HepG2 (cell line): Measurements from ENCODE around the gene IBA57. TPM values are rescaled to one million over a fixed set of nuclear protein-coding genes. Genes with fewer than 3 reads are reported as not detected.

Experiments
- ATAC-seq: fragments of 200-7000 bp; cut with Tn5 transposase; 3 replicates; pipeline ENCODE4 v1.9.1; 2020; ENCODE audit warnings: mild to moderate bottlenecking, moderate library complexity
- BruUV-seq: library from RNA; stranded (reverse); fragments of 400-500 nt; replicated peaks from 2 replicates; lab custom pipeline; 2021; lab: Mats Ljungman, UMichigan
- CTCF ChIA-PET: fragments of 300-600 bp; formaldehyde crosslinking; extraction: SDS; loops from one replicate; lab custom pipeline; 2021; ENCODE audit warnings: low total read pairs, inconsistent platforms, low intra/inter-chr PET ratio; lab: Yijun Ruan, JAX
- POLR2A ChIA-PET: fragments of 350-600 bp; sonication (Branson Sonifier 250); formaldehyde crosslinking; loops from one replicate; lab custom pipeline; 2020; ENCODE audit warnings: antibody characterized with exemption, inconsistent platforms; lab: Yijun Ruan, JAX
- DNase-seq: peaks from one replicate; pipeline ENCODE4 v3.0.0-alpha.2; 2015; ENCODE audit warnings: low spot score
- FAIRE-seq: peaks from 3 replicates; lab custom pipeline; 2011; peaks lifted over from hg19 to GRCh38; lab: Jason Lieb, UNC
- H2AFZ ChIP-seq: one replicate; pipeline ENCODE4 v1.6.1; 2011; ENCODE audit warnings: low read length, inconsistent platforms
- H3K27ac ChIP-seq: fragments of 300-600 bp; 3 replicates; pipeline ENCODE4 v1.8.0; 2011; ENCODE audit warnings: mixed run types, mild to moderate bottlenecking, mixed read lengths, low read length, inconsistent platforms; ENCODE audit not compliant: insufficient read depth; ENCODE audit errors: extremely low read length
- H3K27me3 ChIP-seq, 2 experiments: fragments of 200-600 bp in 1 of 2; 2 replicates in 1 of 2; 3 replicates in 1 of 2; pipeline versions ENCODE4 v1.6.0 to v1.8.0; 2011; ENCODE audit warnings: low read length in 2 of 2, mild to moderate bottlenecking in 2 of 2, moderate library complexity in 2 of 2, inconsistent platforms in 1 of 2; ENCODE audit not compliant: insufficient read depth in 2 of 2, control insufficient read depth in 1 of 2
- H3K36me3 ChIP-seq, 2 experiments: fragments of 200-600 bp in 1 of 2; replicated peaks in 1 of 2; 2 replicates in 1 of 2; 3 replicates in 1 of 2; pipeline versions ENCODE4 v1.5.1 to v1.8.0; 2011; ENCODE audit warnings: low read length in 2 of 2, inconsistent platforms in 1 of 2; ENCODE audit not compliant: insufficient read depth in 2 of 2, control insufficient read depth in 1 of 2
- H3K4me1 ChIP-seq: 2 replicates; pipeline ENCODE4 v1.5.1; 2012; ENCODE audit warnings: low read length, inconsistent platforms; ENCODE audit not compliant: insufficient read depth
- H3K4me2 ChIP-seq: 2 replicates; pipeline ENCODE4 v1.6.0; 2011; ENCODE audit warnings: low read depth, low read length, inconsistent platforms
- H3K4me3 ChIP-seq, 3 experiments: fragments of 200-600 bp in 1 of 3; sonication (generic), shearing (Covaris generic) in 1 of 3; replicated peaks in 1 of 3; 2 replicates each; pipeline ENCODE4 v1.5.1; 2011 to 2016; ENCODE audit warnings: low read length in 3 of 3, inconsistent platforms in 2 of 3, low read depth in 2 of 3, mild to moderate bottlenecking in 2 of 3, control low read depth in 1 of 3, mixed read lengths in 1 of 3; ENCODE audit not compliant: insufficient read depth in 1 of 3
- H3K79me2 ChIP-seq: one replicate; pipeline ENCODE4 v1.6.1; 2011; ENCODE audit warnings: low read length, inconsistent platforms; ENCODE audit not compliant: insufficient read depth
- H3K9ac ChIP-seq: 2 replicates; pipeline ENCODE4 v1.6.0; 2011; ENCODE audit warnings: mild to moderate bottlenecking, low read depth, low read length, inconsistent platforms; ENCODE audit not compliant: insufficient read depth
- H3K9me3 ChIP-seq: 2 replicates; pipeline ENCODE4 v1.5.1; 2012; ENCODE audit warnings: mild to moderate bottlenecking, low read length
- H4K20me1 ChIP-seq: 2 replicates; pipeline ENCODE4 v1.6.0; 2011; ENCODE audit warnings: inconsistent platforms, mild to moderate bottlenecking, low read length, moderate library complexity; ENCODE audit not compliant: insufficient read depth
- AGO1 ChIP-seq: fragments of 200-400 bp; formaldehyde crosslinking; IDR thresholded peaks from 2 replicates; pipeline ENCODE4 v1.6.1; 2017; ENCODE audit warnings: mild to moderate bottlenecking, low read depth, low read length, moderate library complexity; ENCODE audit not compliant: poor library complexity, severe bottlenecking
- BCL6 ChIP-seq: IDR thresholded peaks from 2 replicates; pipeline ENCODE4 v1.6.1; 2016; ENCODE audit warnings: missing genetic modification reagents, missing compliant biosample characterization
- FOXA1 ChIP-seq, 2 experiments: fragments of 450-650 bp in 1 of 2; sonication (generic) in 1 of 2; formaldehyde crosslinking in 1 of 2; IDR thresholded peaks; 2 replicates each; pipeline versions ENCODE4 v1.4.0 to v1.6.1; 2016 to 2020; ENCODE audit warnings: missing genetic modification reagents in 1 of 2
- GMEB1 ChIP-seq: sonication (generic); formaldehyde crosslinking; IDR thresholded peaks from 2 replicates; pipeline ENCODE4 v1.5.1; 2020; ENCODE audit warnings: missing genetic modification reagents, mild to moderate bottlenecking, borderline replicate concordance
- NFKB2 ChIP-seq: sonication (generic); formaldehyde crosslinking; IDR thresholded peaks from 2 replicates; pipeline ENCODE4 v1.4.0; 2020; ENCODE audit warnings: missing genetic modification reagents, borderline replicate concordance
- STAG1 ChIP-seq: sonication (generic); formaldehyde crosslinking; IDR thresholded peaks from 2 replicates; pipeline ENCODE4 v1.4.0; 2020; ENCODE audit warnings: missing genetic modification reagents
- TSC22D2 ChIP-seq: sonication (generic); formaldehyde crosslinking; IDR thresholded peaks from 2 replicates; pipeline ENCODE4 v1.5.1; 2020; ENCODE audit warnings: missing genetic modification reagents, mild to moderate bottlenecking, borderline replicate concordance
- ZBTB33 ChIP-seq: sonication (generic); formaldehyde crosslinking; IDR thresholded peaks from 2 replicates; pipeline ENCODE4 v1.4.0; 2020; ENCODE audit warnings: missing genetic modification reagents
- ZKSCAN1 ChIP-seq: fragments of 150-350 bp; IDR thresholded peaks from 2 replicates; pipeline ENCODE4 v1.6.1; 2014; ENCODE audit warnings: low read length
- ZNF12 ChIP-seq: sonication (generic); formaldehyde crosslinking; IDR thresholded peaks from 2 replicates; pipeline ENCODE4 v1.5.0; 2020; ENCODE audit warnings: missing genetic modification reagents
- ZNF136 ChIP-seq: sonication (generic); formaldehyde crosslinking; IDR thresholded peaks from 2 replicates; pipeline ENCODE4 v1.8.1; 2022; ENCODE audit warnings: low read depth, mild to moderate bottlenecking, moderate library complexity, missing genetic modification reagents
- ZNF335 ChIP-seq: sonication (generic); formaldehyde crosslinking; IDR thresholded peaks from 2 replicates; pipeline ENCODE4 v1.4.0; 2020; ENCODE audit warnings: missing genetic modification reagents
- ZNF468 ChIP-seq: sonication (generic); formaldehyde crosslinking; IDR thresholded peaks from 2 replicates; pipeline ENCODE4 v1.8.0; 2022; ENCODE audit warnings: mild to moderate bottlenecking, moderate library complexity, missing genetic modification reagents
- ZNF749 ChIP-seq: sonication (generic); formaldehyde crosslinking; IDR thresholded peaks from 2 replicates; pipeline ENCODE4 v1.8.0; 2022; ENCODE audit warnings: mild to moderate bottlenecking, missing genetic modification reagents, moderate library complexity, borderline replicate concordance
- ZSCAN20 ChIP-seq: sonication (generic); formaldehyde crosslinking; IDR thresholded peaks from 2 replicates; pipeline ENCODE4 v1.4.0; 2020; ENCODE audit warnings: missing genetic modification reagents, mild to moderate bottlenecking, borderline replicate concordance
- WGBS: methylation state at CpG from one replicate; pipeline ENCODE4 v1.1.6; 2017; ENCODE audit warnings: low lambda C conversion rate; 5-methylcytosine and 5-hydroxymethylcytosine counted together
- in situ Hi-C: cut with HindIII; loops from 2 replicates; pipeline ENCODE4 v1.10.0; 2017; ENCODE audit warnings: low pct_unique_long_range_greater_than_20kb; ENCODE audit not compliant: extremely low pct_ligation_motif_present
- intact Hi-C: fragments of 100-400 bp; cut with micrococcal nuclease; formaldehyde crosslinking; loops from one replicate; pipeline ENCODE4 v1.10.0; 2022; ENCODE audit not compliant: unreplicated experiment
- polyA plus RNA-seq, 8 experiments: library from polyadenylated mRNA; depleted of rRNA in 3 of 8; stranded (reverse) in 7 of 8; unstranded in 1 of 8; fragments of >200 nt; fragmentation: Illumina TruSeq in 4 of 8; extraction: Trizol in 4 of 8; gene quantifications; 2 replicates each; pipeline versions ENCODE4 v1.2.1 to v1.2.3, GENCODE V29; 2011 to 2016; ENCODE audit warnings: low read depth in 4 of 8, missing spikeins in 1 of 8, mixed read lengths in 1 of 8; ENCODE audit not compliant: insufficient read depth in 1 of 8
- total RNA-seq, 5 experiments: library from RNA; depleted of rRNA; stranded (reverse); fragments of >200 nt; fragmentation: Illumina TruSeq; extraction: Trizol; gene quantifications; 2 replicates each; pipeline ENCODE4 v1.2.3, GENCODE V29; 2016; ENCODE audit warnings: low read depth in 1 of 5
- TF ChIP-seq, protein P1 (sequence below): sonication (generic); formaldehyde crosslinking; IDR thresholded peaks from 2 replicates; pipeline ENCODE4 v1.4.0; 2020; ENCODE audit warnings: missing genetic modification reagents
- TF ChIP-seq, protein P2 (sequence below): sonication (generic); formaldehyde crosslinking; IDR thresholded peaks from 2 replicates; pipeline ENCODE4 v1.8.0; 2022; ENCODE audit warnings: mild to moderate bottlenecking, missing genetic modification reagents

The IBA57 gene
- total and polyA plus RNA-seq, 2 of the 13 experiments (the other 11 are each of a cell fraction or from before 2014, with no cell fraction given) = 2.3 to 10.2 TPM

DNA sequence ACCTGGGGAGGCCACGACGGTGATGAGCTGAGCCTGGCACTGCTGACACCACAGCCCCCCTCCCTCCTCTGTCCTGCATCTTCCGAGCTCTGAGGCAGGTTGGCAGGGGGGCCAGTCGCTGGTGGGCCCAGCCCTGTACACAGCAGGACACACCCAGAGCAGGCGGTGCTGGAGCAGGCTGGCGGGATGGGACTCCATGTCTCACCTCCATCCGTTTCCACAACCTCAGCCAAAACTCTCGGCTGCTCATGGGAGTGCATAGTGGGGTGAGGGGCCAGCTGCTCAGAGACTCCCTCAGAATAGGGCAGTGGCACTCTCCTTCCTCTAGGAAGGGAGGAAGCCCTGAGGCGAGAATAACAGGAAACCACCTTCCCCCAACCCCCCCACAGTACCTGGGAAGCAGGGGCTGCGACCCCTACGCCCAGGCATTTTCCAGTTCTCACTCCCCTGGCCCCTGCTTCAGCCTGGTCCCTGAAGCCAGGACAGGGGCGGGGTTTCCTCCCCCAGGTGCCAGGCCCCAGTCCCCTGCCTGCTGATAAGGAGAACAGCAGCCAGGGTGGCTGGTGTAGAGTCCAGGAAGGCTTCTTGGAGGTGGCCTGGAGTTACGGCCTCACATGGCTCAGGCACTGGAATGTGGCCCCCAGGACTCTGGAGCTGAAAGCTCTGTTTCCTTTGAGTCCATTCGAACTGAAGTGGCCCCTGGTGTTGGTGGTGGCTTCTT is 3.2 kb upstream of the IBA57 start:
- ATAC-seq (no peak), DNase-seq (no peak), FAIRE-seq (no peak)
- intact Hi-C loops (no loop called here), in situ Hi-C loops (no loop called here)
- no peaks in the 10 kb centered on the region for H3K36me3 ChIP-seq
- ChIA-PET POLR2A (no interaction called here), CTCF (no interaction called here)
- no peaks in the 10 kb centered on the region for H4K20me1 ChIP-seq
- H3K9ac ChIP-seq = 0 out of 2 replicates have a peak overlapping the region, but pooled peaks have one; percentile 17
- WGBS = 61% methylated on average over 6 of the region's 14 CpGs
- no TSS peak for BruUV-seq
- H3K9me3 ChIP-seq = no peaks in the 10 kb centered on the region
- H3K27me3 ChIP-seq = no peaks in the 10 kb centered on the region; a peak in 1 of 5 replicates
- no peak overlapping the region for H3K27ac ChIP-seq
- H2AFZ ChIP-seq = no peak overlapping the region
- H3K4me2 ChIP-seq = peak overlapping the region; percentile 21
- H3K79me2 ChIP-seq = peaks cover 5% of the 10 kb centered on the region
- peaks cover 62% of the 10 kb centered on the region for H3K4me1 ChIP-seq
- H3K4me3 ChIP-seq = peak overlapping the region in 1 of 3 experiments; percentile 42; a peak in 1 of 6 replicates
- TF ChIP-seq BCL6 (no peak), ZNF749 (CRISPR knock-in tag) (no peak), FOXA1 (IDR thresholded peaks at IDR 0.05) (no peak), FOXA1 (CRISPR knock-in tag; IDR thresholded peaks at IDR 0.05) (no peak), ZKSCAN1 (no peak), GMEB1 (CRISPR knock-in tag) (no peak), ZNF12 (CRISPR knock-in tag) (no peak), NFKB2 (CRISPR knock-in tag) (no peak), ZNF136 (CRISPR knock-in tag) (no peak), STAG1 (CRISPR knock-in tag) (no peak), ZNF468 (CRISPR knock-in tag) (no peak), AGO1 (peak; percentile 75), ZBTB33 (CRISPR knock-in tag) (peak; percentile 68; the same call in 1 of the 2 replicates), TSC22D2 (CRISPR knock-in tag) (no peak), ZNF335 (no peak), ZSCAN20 (no peak)
- TF ChIP-seq, protein P1, sequence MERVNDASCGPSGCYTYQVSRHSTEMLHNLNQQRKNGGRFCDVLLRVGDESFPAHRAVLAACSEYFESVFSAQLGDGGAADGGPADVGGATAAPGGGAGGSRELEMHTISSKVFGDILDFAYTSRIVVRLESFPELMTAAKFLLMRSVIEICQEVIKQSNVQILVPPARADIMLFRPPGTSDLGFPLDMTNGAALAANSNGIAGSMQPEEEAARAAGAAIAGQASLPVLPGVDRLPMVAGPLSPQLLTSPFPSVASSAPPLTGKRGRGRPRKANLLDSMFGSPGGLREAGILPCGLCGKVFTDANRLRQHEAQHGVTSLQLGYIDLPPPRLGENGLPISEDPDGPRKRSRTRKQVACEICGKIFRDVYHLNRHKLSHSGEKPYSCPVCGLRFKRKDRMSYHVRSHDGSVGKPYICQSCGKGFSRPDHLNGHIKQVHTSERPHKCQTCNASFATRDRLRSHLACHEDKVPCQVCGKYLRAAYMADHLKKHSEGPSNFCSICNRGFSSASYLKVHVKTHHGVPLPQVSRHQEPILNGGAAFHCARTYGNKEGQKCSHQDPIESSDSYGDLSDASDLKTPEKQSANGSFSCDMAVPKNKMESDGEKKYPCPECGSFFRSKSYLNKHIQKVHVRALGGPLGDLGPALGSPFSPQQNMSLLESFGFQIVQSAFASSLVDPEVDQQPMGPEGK = 0 out of 2 replicates have a peak, but pooled peaks have one; percentile 39
- TF ChIP-seq, protein P2, sequence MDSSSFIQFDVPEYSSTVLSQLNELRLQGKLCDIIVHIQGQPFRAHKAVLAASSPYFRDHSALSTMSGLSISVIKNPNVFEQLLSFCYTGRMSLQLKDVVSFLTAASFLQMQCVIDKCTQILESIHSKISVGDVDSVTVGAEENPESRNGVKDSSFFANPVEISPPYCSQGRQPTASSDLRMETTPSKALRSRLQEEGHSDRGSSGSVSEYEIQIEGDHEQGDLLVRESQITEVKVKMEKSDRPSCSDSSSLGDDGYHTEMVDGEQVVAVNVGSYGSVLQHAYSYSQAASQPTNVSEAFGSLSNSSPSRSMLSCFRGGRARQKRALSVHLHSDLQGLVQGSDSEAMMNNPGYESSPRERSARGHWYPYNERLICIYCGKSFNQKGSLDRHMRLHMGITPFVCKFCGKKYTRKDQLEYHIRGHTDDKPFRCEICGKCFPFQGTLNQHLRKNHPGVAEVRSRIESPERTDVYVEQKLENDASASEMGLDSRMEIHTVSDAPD (CRISPR knock-in tag) = no peak
